Large intestine (tissue), 1 donor: ENCODE data around the gene A1BG. TPM values are rescaled to one million over a fixed set of nuclear protein-coding genes. Genes with fewer than 3 reads are reported as not detected.

ENCODE experiments used
- polyA plus RNA-seq: library from polyadenylated mRNA; unstranded; fragments of 120-200 nt; gene quantifications from one replicate; pipeline ENCODE4 v1.2.1, GENCODE V29; 2013

A1BG gene
- polyA plus RNA-seq, 1 donor: 1.8 TPM

Other genes starting within 250 kb of the A1BG start
- 12.2 TPM for gene ZNF329, start 202.7 kb downstream of the A1BG start, polyA plus RNA-seq
- gene ZNF274, start 170.4 kb downstream of the A1BG start, polyA plus RNA-seq: 36.5 TPM
- gene ZNF544, start 124.6 kb downstream of the A1BG start, polyA plus RNA-seq: 33.8 TPM
- gene ZNF8, start 74.5 kb downstream of the A1BG start, polyA plus RNA-seq: 5.1 TPM
- 59.3 TPM for gene ERVK3-1, start 48.1 kb downstream of the A1BG start, polyA plus RNA-seq
- gene ZSCAN22, start 26.5 kb downstream of the A1BG start, polyA plus RNA-seq: 3.2 TPM
- gene ZNF497, start 9.3 kb upstream of the A1BG start, polyA plus RNA-seq: 2.1 TPM
- 4.3 TPM for gene ZNF837, start 27.5 kb upstream of the A1BG start, polyA plus RNA-seq
- gene RPS5, start 33.8 kb upstream of the A1BG start, polyA plus RNA-seq: 1,486 TPM
- not detected for gene RNF225, start 42.2 kb upstream of the A1BG start, polyA plus RNA-seq
- gene ZNF584, start 55.2 kb upstream of the A1BG start, polyA plus RNA-seq: 7.1 TPM
- 8.0 TPM for gene ZNF132, start 86.7 kb upstream of the A1BG start, polyA plus RNA-seq
- 5.2 TPM for gene ZNF324B, start 98.1 kb upstream of the A1BG start, polyA plus RNA-seq
- gene ZNF324, start 113.6 kb upstream of the A1BG start, polyA plus RNA-seq: 6.0 TPM
- gene ZNF446, start 122.9 kb upstream of the A1BG start, polyA plus RNA-seq: 10.3 TPM
- gene SLC27A5, start 158.5 kb upstream of the A1BG start, polyA plus RNA-seq: 8.5 TPM
- gene ZBTB45, start 166.3 kb upstream of the A1BG start, polyA plus RNA-seq: 11.1 TPM
- gene TRIM28, start 190.6 kb upstream of the A1BG start, polyA plus RNA-seq: 345 TPM
- 120 TPM for gene CHMP2A, start 201.6 kb upstream of the A1BG start, polyA plus RNA-seq
- gene UBE2M, start 205.1 kb upstream of the A1BG start, polyA plus RNA-seq: 56.0 TPM
- 39.0 TPM for gene MZF1, start 219.8 kb upstream of the A1BG start, polyA plus RNA-seq